GM10248 (cell line): ENCODE data around the gene BRSK2.

Experiments
- CTCF ChIA-PET: fragments of 300-600 bp; sonication (Branson Sonifier 250); formaldehyde crosslinking; extraction: SDS; loops from one replicate; lab custom pipeline; 2021; ENCODE audit warnings: antibody characterized with exemption; lab: Yijun Ruan, JAX
- POLR2A ChIA-PET: fragments of 350-650 bp; sonication (Branson Sonifier 250); formaldehyde crosslinking; extraction: SDS; loops from one replicate; lab custom pipeline; 2020; ENCODE audit warnings: antibody characterized with exemption; lab: Yijun Ruan, JAX
- DNase-seq: peaks from one replicate; pipeline ENCODE4 v3.0.0; 2012; ENCODE audit errors: extremely low spot score
- TF ChIP-seq, protein P1 (sequence below): IDR thresholded peaks from 2 replicates; pipeline ENCODE4 v1.5.1; 2012; ENCODE audit warnings: mild to moderate bottlenecking, low read depth; ENCODE audit errors: extremely low read depth, missing control alignments, control extremely low read depth

Gene BRSK2

GRCh38 chr11:1496761-1497095 lies 107.0 kb downstream of the BRSK2 start:
- ChIA-PET CTCF (no interaction called here), POLR2A (no interaction called here)
- TF ChIP-seq, protein P1, sequence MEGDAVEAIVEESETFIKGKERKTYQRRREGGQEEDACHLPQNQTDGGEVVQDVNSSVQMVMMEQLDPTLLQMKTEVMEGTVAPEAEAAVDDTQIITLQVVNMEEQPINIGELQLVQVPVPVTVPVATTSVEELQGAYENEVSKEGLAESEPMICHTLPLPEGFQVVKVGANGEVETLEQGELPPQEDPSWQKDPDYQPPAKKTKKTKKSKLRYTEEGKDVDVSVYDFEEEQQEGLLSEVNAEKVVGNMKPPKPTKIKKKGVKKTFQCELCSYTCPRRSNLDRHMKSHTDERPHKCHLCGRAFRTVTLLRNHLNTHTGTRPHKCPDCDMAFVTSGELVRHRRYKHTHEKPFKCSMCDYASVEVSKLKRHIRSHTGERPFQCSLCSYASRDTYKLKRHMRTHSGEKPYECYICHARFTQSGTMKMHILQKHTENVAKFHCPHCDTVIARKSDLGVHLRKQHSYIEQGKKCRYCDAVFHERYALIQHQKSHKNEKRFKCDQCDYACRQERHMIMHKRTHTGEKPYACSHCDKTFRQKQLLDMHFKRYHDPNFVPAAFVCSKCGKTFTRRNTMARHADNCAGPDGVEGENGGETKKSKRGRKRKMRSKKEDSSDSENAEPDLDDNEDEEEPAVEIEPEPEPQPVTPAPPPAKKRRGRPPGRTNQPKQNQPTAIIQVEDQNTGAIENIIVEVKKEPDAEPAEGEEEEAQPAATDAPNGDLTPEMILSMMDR: no peak
- no peak for DNase-seq

- DNase-seq: no peak
- ChIA-PET POLR2A (no interaction called here), CTCF (interaction anchor here (1.0 to 1.1 kb wide), 3 partner anchors 16 to 77 kb away, joined by 3 to 6 read pairs (median 3); no protein-coding TSS in a partner anchor)
- TF ChIP-seq, protein P1: no peak
Observed at GRCh38 chr11:1497600-1497999, 107.9 kb downstream of the BRSK2 start.

GRCh38 chr11:1498262-1498661 lies 108.5 kb downstream of the BRSK2 start:
- DNase-seq: no peak
- POLR2A ChIA-PET: no interaction called here
- TF ChIP-seq, protein P1: no peak
- CTCF ChIA-PET: interaction anchor here (1.0 to 1.4 kb wide), 4 partner anchors 17 to 76 kb away, joined by 3 to 6 read pairs (median 3); no protein-coding TSS in a partner anchor

DNA sequence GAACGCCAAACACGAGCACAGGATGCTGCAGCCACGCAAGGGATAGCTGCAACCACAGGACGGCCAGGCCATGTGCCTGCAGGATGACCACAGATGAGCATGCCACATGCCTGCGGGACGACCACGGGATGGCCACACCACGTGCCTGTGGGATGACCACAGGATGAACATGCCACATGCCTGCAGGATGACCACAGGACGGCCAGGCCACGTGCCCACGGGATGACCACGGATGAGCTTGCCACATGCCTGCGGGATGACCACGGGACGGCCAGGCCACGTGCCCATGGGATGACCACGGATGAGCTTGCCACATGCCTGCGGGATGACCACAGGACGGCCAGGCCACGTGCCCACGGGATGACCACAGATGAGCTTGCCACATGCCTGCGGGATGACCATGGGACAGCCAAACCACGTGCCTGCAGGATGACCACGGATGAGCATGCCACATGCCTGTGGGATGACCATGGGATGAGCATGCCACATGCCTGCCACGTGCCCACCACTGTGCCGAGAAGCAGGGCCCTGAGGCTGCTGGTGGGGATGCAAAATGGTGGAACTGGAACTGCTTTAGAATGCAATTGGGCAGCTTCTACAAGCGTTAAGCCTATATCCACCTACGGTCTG lies 109.6 kb downstream of the BRSK2 start:
- DNase-seq: no peak
- POLR2A ChIA-PET: no interaction called here
- CTCF ChIA-PET: interaction anchor here (1.0 to 1.4 kb wide), 2 partner anchors 16 to 46 kb away, joined by 3 to 5 read pairs; no protein-coding TSS in a partner anchor
- TF ChIP-seq, protein P1: no peak

- no peak for DNase-seq
- TF ChIP-seq, protein P1: no peak
- CTCF ChIA-PET: interaction anchor here (1.0 kb wide), 1 partner anchor 16 kb away, joined by 5 read pairs; no protein-coding TSS in a partner anchor
- POLR2A ChIA-PET: no interaction called here
Observed at GRCh38 chr11:1499899-1500298, 110.2 kb downstream of the BRSK2 start.

GRCh38 chr11:1500466-1501420 lies 111.0 kb downstream of the BRSK2 start:
- TF ChIP-seq, protein P1: no peak
- ChIA-PET POLR2A (no interaction called here), CTCF (no interaction called here)

More at GRCh38 chr11:1500466-1501420, 111.0 kb downstream of the BRSK2 start:
- no peak for DNase-seq
